Measurements from ENCODE around the gene ANO2. TPM values are rescaled to one million over a fixed set of nuclear protein-coding genes. Genes with fewer than 3 reads are reported as not detected.

The ANO2 gene
- total and polyA plus RNA-seq, 2 experiments from 2014 or later: 2.3 to 4.6 TPM

DNA sequence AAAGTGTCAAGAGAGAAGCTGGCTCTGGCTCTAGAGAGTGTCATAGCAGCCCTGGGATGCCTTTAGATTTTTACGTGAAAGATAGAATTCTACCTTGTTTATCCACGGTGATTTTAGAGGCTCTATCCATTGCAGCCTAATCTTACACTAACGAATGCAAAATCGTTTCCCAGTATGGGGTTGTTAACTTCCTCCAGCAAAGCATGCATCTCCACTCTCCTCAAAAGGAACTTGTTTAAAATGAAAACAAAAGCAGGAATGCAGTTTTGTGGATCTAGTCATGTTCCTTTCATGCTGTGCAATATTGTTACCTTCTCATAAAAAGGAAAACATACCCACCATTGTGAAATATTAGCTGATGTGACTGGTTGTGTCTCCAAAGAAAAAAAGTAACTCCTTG is 88.4 kb downstream of the ANO2 start:
- H3K79me2 ChIP-seq (replicated peaks; ENCODE audit: insufficient read depth): no peaks in the 10 kb centered on the region

More for the DNA sequence above, 88.4 kb downstream of the ANO2 start:
- no peaks in the 10 kb centered on the region for H3K27me3 Mint-ChIP-seq (ENCODE audit: insufficient read depth, low read depth, poor library complexity)
- H3K4me1 ChIP-seq (ENCODE audit: insufficient read depth): peaks cover 19% of the 10 kb centered on the region
- H3F3A ChIP-seq (replicated peaks; ENCODE audit: low read depth): no peaks in the 10 kb centered on the region
- no peaks in the 10 kb centered on the region for H3K36me3 ChIP-seq (ENCODE audit: insufficient read depth)
- TF ChIP-seq, protein P1, sequence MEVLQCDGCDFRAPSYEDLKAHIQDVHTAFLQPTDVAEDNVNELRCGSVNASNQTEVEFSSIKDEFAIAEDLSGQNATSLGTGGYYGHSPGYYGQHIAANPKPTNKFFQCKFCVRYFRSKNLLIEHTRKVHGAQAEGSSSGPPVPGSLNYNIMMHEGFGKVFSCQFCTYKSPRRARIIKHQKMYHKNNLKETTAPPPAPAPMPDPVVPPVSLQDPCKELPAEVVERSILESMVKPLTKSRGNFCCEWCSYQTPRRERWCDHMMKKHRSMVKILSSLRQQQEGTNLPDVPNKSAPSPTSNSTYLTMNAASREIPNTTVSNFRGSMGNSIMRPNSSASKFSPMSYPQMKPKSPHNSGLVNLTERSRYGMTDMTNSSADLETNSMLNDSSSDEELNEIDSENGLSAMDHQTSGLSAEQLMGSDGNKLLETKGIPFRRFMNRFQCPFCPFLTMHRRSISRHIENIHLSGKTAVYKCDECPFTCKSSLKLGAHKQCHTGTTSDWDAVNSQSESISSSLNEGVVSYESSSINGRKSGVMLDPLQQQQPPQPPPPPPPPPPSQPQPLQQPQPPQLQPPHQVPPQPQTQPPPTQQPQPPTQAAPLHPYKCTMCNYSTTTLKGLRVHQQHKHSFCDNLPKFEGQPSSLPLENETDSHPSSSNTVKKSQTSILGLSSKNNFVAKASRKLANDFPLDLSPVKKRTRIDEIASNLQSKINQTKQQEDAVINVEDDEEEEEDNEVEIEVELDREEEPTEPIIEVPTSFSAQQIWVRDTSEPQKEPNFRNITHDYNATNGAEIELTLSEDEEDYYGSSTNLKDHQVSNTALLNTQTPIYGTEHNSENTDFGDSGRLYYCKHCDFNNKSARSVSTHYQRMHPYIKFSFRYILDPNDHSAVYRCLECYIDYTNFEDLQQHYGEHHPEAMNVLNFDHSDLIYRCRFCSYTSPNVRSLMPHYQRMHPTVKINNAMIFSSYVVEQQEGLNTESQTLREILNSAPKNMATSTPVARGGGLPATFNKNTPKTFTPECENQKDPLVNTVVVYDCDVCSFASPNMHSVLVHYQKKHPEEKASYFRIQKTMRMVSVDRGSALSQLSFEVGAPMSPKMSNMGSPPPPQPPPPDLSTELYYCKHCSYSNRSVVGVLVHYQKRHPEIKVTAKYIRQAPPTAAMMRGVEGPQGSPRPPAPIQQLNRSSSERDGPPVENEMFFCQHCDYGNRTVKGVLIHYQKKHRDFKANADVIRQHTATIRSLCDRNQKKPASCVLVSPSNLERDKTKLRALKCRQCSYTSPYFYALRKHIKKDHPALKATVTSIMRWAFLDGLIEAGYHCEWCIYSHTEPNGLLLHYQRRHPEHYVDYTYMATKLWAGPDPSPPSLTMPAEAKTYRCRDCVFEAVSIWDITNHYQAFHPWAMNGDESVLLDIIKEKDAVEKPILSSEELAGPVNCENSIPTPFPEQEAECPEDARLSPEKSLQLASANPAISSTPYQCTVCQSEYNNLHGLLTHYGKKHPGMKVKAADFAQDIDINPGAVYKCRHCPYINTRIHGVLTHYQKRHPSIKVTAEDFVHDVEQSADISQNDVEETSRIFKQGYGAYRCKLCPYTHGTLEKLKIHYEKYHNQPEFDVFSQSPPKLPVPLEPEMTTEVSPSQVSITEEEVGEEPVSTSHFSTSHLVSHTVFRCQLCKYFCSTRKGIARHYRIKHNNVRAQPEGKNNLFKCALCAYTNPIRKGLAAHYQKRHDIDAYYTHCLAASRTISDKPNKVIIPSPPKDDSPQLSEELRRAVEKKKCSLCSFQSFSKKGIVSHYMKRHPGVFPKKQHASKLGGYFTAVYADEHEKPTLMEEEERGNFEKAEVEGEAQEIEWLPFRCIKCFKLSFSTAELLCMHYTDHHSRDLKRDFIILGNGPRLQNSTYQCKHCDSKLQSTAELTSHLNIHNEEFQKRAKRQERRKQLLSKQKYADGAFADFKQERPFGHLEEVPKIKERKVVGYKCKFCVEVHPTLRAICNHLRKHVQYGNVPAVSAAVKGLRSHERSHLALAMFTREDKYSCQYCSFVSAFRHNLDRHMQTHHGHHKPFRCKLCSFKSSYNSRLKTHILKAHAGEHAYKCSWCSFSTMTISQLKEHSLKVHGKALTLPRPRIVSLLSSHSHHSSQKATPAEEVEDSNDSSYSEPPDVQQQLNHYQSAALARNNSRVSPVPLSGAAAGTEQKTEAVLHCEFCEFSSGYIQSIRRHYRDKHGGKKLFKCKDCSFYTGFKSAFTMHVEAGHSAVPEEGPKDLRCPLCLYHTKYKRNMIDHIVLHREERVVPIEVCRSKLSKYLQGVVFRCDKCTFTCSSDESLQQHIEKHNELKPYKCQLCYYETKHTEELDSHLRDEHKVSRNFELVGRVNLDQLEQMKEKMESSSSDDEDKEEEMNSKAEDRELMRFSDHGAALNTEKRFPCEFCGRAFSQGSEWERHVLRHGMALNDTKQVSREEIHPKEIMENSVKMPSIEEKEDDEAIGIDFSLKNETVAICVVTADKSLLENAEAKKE (CRISPR knock-in tag; IDR thresholded peaks at IDR 0.05): 0 out of 2 replicates have a peak, but pooled peaks have one; percentile 26
- no peak for TF ChIP-seq EZH2 (IDR thresholded peaks at IDR 0.05; ENCODE audit: low read depth, unreplicated experiment)
- TF ChIP-seq NANOG (IDR thresholded peaks at IDR 0.05; ENCODE audit: borderline replicate concordance): peak; percentile 61
- peak overlapping the region; percentile 6; the same call in 1 of the 2 replicates for H3K4me3 ChIP-seq
- no peak overlapping the region for H3K27ac Mint-ChIP-seq
- no peak overlapping the region for H3K27ac ChIP-seq (ENCODE audit: low read depth)
- H3K9me3 Mint-ChIP-seq: no peaks in the 10 kb centered on the region
- peak; percentile 55 for DNase-seq (ENCODE audit: low spot score)
- H3K4me3 Mint-ChIP-seq: peak overlapping the region; percentile 44; the same call in 2 of the 3 replicates
- H3K4me1 Mint-ChIP-seq: peaks cover 32% of the 10 kb centered on the region
- H2AFZ ChIP-seq: no peak overlapping the region
- peaks cover 8% of the 10 kb centered on the region; the same call in 2 of the 3 replicates for H3K36me3 Mint-ChIP-seq (ENCODE audit: low read depth)
- H3K27me3 ChIP-seq (ENCODE audit: insufficient read depth): peaks cover 12% of the 10 kb centered on the region
- H4K20me1 ChIP-seq (replicated peaks; ENCODE audit: insufficient read depth): no peaks in the 10 kb centered on the region
- H3K4me2 ChIP-seq: peak overlapping the region; percentile 55
- ATAC-seq: peak; percentile 91
- peaks cover 3% of the 10 kb centered on the region; the same call in 1 of the 2 replicates for H3K9me2 ChIP-seq (ENCODE audit: insufficient read depth)

Data from GM23338 (cell line).